Esophagus squamous epithelium (tissue), 5 donors: ENCODE results near the gene HNRNPL. TPM values are rescaled to one million over a fixed set of nuclear protein-coding genes. Genes with fewer than 3 reads are reported as not detected.

Source experiments
- DNase-seq: peaks from one replicate; lab custom pipeline; 2025; lab: John Stamatoyannopoulos, UW
- H3K27ac ChIP-seq, 4 donors: fragments of 200-600 bp; sonication (generic); one replicate each; pipeline ENCODE4 v1.5.1; 2016 to 2019; ENCODE audit warnings: mild to moderate bottlenecking in 1 of 4
- H3K27me3 ChIP-seq, 4 donors: fragments of 200-600 bp; sonication (generic); 1 replicate in 3 of 4; 2 replicates in 1 of 4; pipeline versions ENCODE4 v1.5.1 to v1.6.0; 2017 to 2021; ENCODE audit warnings: antibody characterized with exemption in 1 of 4
- H3K36me3 ChIP-seq, 3 donors: fragments of 200-600 bp; sonication (generic); one replicate each; pipeline ENCODE4 v1.5.1; 2016 to 2019
- H3K4me1 ChIP-seq, 3 donors: fragments of 200-600 bp; sonication (generic); one replicate each; pipeline ENCODE4 v1.5.1; 2017 to 2019
- H3K4me3 ChIP-seq, 4 donors: fragments of 200-600 bp; sonication (generic); 1 replicate in 3 of 4; 2 replicates in 1 of 4; pipeline ENCODE4 v1.5.1; 2016 to 2019; ENCODE audit warnings: mild to moderate bottlenecking in 2 of 4, moderate library complexity in 1 of 4
- H3K9me3 ChIP-seq, 3 donors: fragments of 200-600 bp; sonication (generic); one replicate each; pipeline ENCODE4 v1.5.1; 2016 to 2019
- CTCF ChIP-seq, 6 experiments: fragments of 450-650 bp in 4 of 6; fragments of 200-600 bp in 2 of 6; sonication (generic) in 2 of 6; IDR thresholded peaks; one replicate each; pipeline ENCODE4 v1.5.1; 2016 to 2019; ENCODE audit warnings: antibody characterized with exemption in 6 of 6, mild to moderate bottlenecking in 4 of 6, moderate library complexity in 4 of 6
- POLR2A ChIP-seq, 4 donors: fragments of 450-650 bp; IDR thresholded peaks; one replicate each; pipeline ENCODE4 v1.6.1; 2017; ENCODE audit warnings: antibody characterized with exemption in 4 of 4, mild to moderate bottlenecking in 4 of 4, moderate library complexity in 3 of 4
- WGBS, 2 donors: methylation state at CpG; one replicate each; pipeline ENCODE4 v1.1.5; 2018; 5-methylcytosine and 5-hydroxymethylcytosine counted together
- intact Hi-C: fragments of 100-400 bp; cut with DNase I; formaldehyde crosslinking; loops from one replicate; pipeline ENCODE4 v1.15.0; 2022
- total RNA-seq, 4 donors: library from RNA; depleted of rRNA; stranded (reverse); fragments of >200 nt; gene quantifications; one replicate each; pipeline ENCODE4 v1.1.0, GENCODE V29; 2016
- donor health status: DM: yes; HTN: yes; CAD: no.

The HNRNPL gene
- total RNA-seq, 4 donors from 2014 or later = 136 to 186 (median 167) TPM

DNA sequence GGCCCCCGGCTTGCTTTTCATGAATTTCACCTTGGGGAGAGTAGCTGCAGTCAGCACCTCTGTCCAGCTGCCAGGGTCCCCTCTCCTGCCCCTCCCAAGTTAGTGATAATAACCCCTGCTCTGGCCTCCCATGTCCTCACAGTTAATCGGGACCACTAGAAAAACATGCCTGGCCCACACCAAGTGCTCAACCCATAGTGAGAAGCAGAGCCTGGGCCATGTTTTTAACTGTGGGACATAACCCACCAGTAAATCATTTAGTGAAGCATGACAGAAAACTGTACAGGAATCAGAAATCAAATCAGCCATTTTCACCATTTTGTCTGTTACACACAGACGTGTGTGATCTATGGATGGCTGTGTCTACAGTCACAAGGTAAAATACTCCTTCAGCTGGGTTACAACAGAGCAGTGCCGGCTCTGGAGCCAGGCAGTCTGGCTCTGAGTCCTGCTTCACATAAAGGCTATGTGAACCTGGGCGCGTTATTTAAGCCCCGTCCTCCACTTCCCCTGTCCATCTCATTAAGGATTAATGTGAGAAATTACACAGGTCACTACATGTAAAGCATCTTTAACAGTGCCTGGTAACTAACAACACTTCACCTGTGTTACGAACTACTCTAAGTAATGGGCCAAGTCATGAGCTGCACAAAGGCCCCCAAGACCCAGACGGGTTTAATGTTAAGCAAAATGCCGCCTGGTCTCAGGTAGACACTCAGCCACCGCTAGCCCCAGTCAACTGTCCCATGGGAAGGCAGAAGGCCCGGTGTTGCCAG is 10.6 kb downstream of the HNRNPL start:
- no peak for DNase-seq
- no peaks in the 10 kb centered on the region for H3K9me3 ChIP-seq
- intact Hi-C loops = loop anchor here (10.0 kb wide), 1 partner anchor 104 kb away; no protein-coding TSS in a partner anchor
- H3K4me1 ChIP-seq = peaks cover 31 to 89% (median 57%) of the 10 kb centered on the region in 3 donors
- TF ChIP-seq CTCF (IDR thresholded peaks at IDR 0.05) (no peak), POLR2A (IDR thresholded peaks at IDR 0.05) (no peak)
- no peaks in the 10 kb centered on the region for H3K27me3 ChIP-seq
- peak overlapping the region; percentile 77 to 94 (median 87) for H3K27ac ChIP-seq
- H3K4me3 ChIP-seq = no peak overlapping the region
- 53 to 69% methylated on average over 9 to 12 of the region's 12 CpGs for WGBS, 2 donors
- peaks cover 74 to 98% (median 79%) of the 10 kb centered on the region in 3 donors for H3K36me3 ChIP-seq

- peaks cover 27 to 87% (median 55%) of the 10 kb centered on the region in 3 donors for H3K4me1 ChIP-seq
- H3K27ac ChIP-seq = peak overlapping the region; percentile 77 to 94 (median 87)
- TF ChIP-seq CTCF (IDR thresholded peaks at IDR 0.05) = peak in 5 of 6 experiments; percentile 6 to 51 (median 43)
- TF ChIP-seq POLR2A (IDR thresholded peaks at IDR 0.05) = no peak
- no peak for DNase-seq
- WGBS, 2 donors = 39 to 43% methylated on average over 5 to 14 of the region's 19 CpGs
- H3K4me3 ChIP-seq = peak overlapping the region in 1 of 4 donors; percentile 2
- peaks cover 67 to 91% (median 71%) of the 10 kb centered on the region in 3 donors for H3K36me3 ChIP-seq
- no peaks in the 10 kb centered on the region for H3K9me3 ChIP-seq
- intact Hi-C loops = loop anchor here (10.0 kb wide), 1 partner anchor 104 kb away; no protein-coding TSS in a partner anchor
- H3K27me3 ChIP-seq = no peaks in the 10 kb centered on the region
These were observed 11.4 kb downstream of the HNRNPL start for GRCh38 chr19:38838208-38838985.

GRCh38 chr19:38837656-38838121 is 12.1 kb downstream of the HNRNPL start:
- intact Hi-C loops = loop anchor here (10.0 kb wide), 1 partner anchor 103 kb away; no protein-coding TSS in a partner anchor
- Histone ChIP-seq H3K36me3 (peaks cover 60 to 84% (median 64%) of the 10 kb centered on the region in 3 donors), H3K4me3 (peak overlapping the region in 1 of 4 donors; percentile 2), H3K27ac (peak overlapping the region; percentile 77 to 94 (median 87)), H3K27me3 (no peaks in the 10 kb centered on the region), H3K9me3 (no peaks in the 10 kb centered on the region), H3K4me1 (peaks cover 27 to 87% (median 52%) of the 10 kb centered on the region in 3 donors)
- WGBS, 2 donors = 30 to 62% methylated on average over 6 to 7 of the region's 7 CpGs
- no peak for DNase-seq
- TF ChIP-seq CTCF (IDR thresholded peaks at IDR 0.05) = no peak
- TF ChIP-seq POLR2A (IDR thresholded peaks at IDR 0.05) = no peak

DNA sequence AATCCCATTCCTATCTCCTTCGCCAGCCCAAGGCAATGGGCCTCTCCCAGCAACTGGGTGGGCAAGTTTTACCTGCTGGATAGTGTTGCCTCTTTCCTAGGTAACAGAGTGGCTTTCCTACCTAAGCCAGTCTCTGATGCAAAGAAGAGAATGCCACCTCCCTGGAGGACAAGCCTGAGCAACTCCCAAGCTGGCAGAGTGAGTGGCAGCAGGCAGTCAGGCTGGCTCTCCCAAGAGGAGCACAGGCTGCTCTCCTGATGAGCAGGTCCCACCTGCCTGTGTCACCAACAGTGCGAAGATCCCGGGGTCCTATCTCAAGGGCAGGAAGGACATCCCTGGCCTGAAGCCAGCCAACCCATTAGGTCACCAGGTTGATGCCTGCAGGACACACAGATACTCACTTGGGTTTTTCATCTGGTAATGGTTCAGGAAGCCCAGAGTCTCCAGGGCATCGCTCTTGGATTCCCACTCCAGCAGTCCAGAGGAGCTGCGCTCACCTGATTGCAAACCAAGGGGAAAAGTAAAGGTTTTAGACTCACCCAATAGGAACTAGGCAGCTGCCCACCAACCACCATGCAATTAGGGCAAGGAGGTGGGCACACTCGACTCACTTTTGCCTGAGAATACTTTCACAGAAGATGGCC is 12.7 kb downstream of the HNRNPL start:
- WGBS, 2 donors = 46 to 61% methylated on average over 2 to 3 of the region's 6 CpGs
- Histone ChIP-seq H3K4me1 (peaks cover 31 to 87% (median 58%) of the 10 kb centered on the region in 3 donors), H3K9me3 (no peaks in the 10 kb centered on the region), H3K36me3 (peaks cover 54 to 78% (median 58%) of the 10 kb centered on the region in 3 donors), H3K4me3 (no peak overlapping the region), H3K27ac (peak overlapping the region; percentile 77 to 94 (median 87)), H3K27me3 (no peaks in the 10 kb centered on the region)
- no peak for DNase-seq
- no peak for TF ChIP-seq POLR2A (IDR thresholded peaks at IDR 0.05)
- no peak for TF ChIP-seq CTCF (IDR thresholded peaks at IDR 0.05)
- intact Hi-C loops = loop anchor here (10.0 kb wide), 1 partner anchor 102 kb away; no protein-coding TSS in a partner anchor
